Nephron (organoid): ENCODE results near the gene LSM11.
"Not testable (repeated sequence)": the region's sequence is repeated elsewhere in the genome, so short reads cannot be mapped to it uniquely, and the experiment has no call there.

Experiments
- H3K27ac Mint-ChIP-seq, 3 experiments: 2 replicates each; pipeline ENCODE4 v1.8.0; 2020; ENCODE audit warnings: mixed read lengths in 3 of 3, mild to moderate bottlenecking in 2 of 3, moderate library complexity in 1 of 3
- H3K27me3 Mint-ChIP-seq: 2 replicates; pipeline ENCODE4 v1.8.0; 2021; ENCODE audit warnings: low read depth, mild to moderate bottlenecking, moderate library complexity, mixed read lengths
- H3K36me3 Mint-ChIP-seq: 2 replicates; pipeline ENCODE4 v1.8.0; 2020; ENCODE audit warnings: low read depth, mixed read lengths
- H3K4me1 Mint-ChIP-seq: 2 replicates; pipeline ENCODE4 v1.8.0; 2020; ENCODE audit warnings: mixed read lengths
- H3K4me3 Mint-ChIP-seq, 3 experiments: 2 replicates each; pipeline ENCODE4 v1.8.0; 2020; ENCODE audit warnings: mild to moderate bottlenecking in 3 of 3, mixed read lengths in 3 of 3, moderate library complexity in 2 of 3
- H3K9me3 Mint-ChIP-seq: 2 replicates; pipeline ENCODE4 v1.8.0; 2020; ENCODE audit warnings: mixed read lengths
- TF ChIP-seq, protein P1 (sequence below), 3 experiments: fragments of 200-600 bp; sonication (generic); IDR thresholded peaks; one replicate each; pipeline ENCODE4 v1.5.0; 2021; ENCODE audit warnings: antibody characterized with exemption in 3 of 3; ENCODE audit not compliant: unreplicated experiment in 3 of 3

LSM11 gene

DNA sequence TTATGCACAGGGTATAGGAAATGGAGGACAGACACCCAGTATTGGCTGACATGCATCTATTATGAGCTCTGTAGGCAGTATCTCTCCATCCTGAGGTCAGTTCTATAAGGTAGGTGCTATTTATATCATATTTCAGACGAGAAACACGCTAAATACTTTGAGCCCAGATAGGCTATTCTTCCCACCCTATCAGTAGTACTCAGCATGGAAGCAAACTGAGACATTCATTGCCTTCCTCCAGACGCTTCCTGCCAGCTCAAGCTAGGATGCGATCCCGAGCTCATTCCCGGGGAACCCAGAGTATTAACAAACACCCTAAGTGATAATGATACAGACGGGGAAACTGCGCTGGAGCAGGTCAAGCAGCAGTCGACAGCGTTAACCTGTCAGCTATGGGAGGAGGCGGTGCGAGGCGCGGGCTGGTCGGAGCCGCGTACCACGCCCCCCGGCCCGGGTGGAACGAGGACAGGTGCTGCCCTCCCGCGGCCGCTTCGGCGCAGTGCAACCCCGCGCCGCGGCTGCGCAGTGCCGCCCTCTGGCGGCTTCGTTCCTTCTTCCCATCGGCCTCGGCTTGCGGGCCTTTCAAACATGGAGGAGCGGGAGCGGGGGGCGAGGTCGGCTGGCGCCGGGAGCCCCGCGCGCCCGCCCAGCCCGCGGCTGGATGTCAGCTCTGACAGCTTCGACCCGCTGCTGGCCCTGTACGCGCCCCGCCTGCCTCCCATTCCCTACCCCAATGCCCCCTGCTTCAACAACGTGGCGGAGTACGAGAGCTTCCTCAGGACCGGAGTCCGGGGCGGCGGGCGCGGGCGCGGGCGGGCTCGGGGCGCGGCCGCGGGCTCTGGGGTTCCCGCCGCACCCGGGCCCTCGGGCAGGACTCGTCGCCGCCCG, at the start of gene LSM11:
Gene LSM11 (plus strand): TSS at position 550 of the 888 bp plus-strand sequence. CDS start 39 bp downstream, at position 589.
- H3K4me3 Mint-ChIP-seq: peak within 1 kb of the TSS; percentile 93 to 99 (median 99)

DNA sequence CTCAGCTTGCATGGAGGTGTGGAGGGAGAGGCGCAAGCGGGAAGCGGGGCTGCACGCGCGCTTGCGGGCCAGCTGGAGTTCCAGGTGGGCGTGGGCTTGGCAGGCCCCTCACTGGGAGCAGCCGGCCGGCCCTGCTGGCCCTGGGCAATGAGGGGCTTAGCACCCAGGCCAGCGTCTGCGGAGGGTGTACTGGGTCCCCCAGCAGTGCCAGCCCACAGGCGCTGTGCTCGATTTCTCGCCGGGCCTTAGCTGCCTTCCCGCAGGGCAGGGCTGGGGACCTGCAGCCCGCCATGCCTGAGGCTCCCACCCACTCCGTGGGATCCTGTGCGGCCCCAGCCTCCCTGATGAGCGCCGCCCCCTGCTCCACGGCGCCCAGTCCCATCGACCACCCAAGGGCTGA, 49.7 kb upstream of the LSM11 start:
- not testable (repeated sequence) for H3K27me3 Mint-ChIP-seq, H3K4me1 Mint-ChIP-seq, H3K4me3 Mint-ChIP-seq, H3K36me3 Mint-ChIP-seq, H3K27ac Mint-ChIP-seq
- peaks cover 38% of the 10 kb centered on the region for H3K9me3 Mint-ChIP-seq

More for the DNA sequence above, at the start of gene LSM11:
- peaks cover 5% of the 10 kb centered on the region for H3K36me3 Mint-ChIP-seq
- no peaks in the 10 kb centered on the region for H3K27me3 Mint-ChIP-seq
- peaks cover 29% of the 10 kb centered on the region for H3K4me1 Mint-ChIP-seq
- TF ChIP-seq, protein P1, sequence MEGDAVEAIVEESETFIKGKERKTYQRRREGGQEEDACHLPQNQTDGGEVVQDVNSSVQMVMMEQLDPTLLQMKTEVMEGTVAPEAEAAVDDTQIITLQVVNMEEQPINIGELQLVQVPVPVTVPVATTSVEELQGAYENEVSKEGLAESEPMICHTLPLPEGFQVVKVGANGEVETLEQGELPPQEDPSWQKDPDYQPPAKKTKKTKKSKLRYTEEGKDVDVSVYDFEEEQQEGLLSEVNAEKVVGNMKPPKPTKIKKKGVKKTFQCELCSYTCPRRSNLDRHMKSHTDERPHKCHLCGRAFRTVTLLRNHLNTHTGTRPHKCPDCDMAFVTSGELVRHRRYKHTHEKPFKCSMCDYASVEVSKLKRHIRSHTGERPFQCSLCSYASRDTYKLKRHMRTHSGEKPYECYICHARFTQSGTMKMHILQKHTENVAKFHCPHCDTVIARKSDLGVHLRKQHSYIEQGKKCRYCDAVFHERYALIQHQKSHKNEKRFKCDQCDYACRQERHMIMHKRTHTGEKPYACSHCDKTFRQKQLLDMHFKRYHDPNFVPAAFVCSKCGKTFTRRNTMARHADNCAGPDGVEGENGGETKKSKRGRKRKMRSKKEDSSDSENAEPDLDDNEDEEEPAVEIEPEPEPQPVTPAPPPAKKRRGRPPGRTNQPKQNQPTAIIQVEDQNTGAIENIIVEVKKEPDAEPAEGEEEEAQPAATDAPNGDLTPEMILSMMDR (IDR thresholded peaks at IDR 0.05; ENCODE audit: unreplicated experiment in 3 of 3): peak; percentile 100
- H3K9me3 Mint-ChIP-seq: no peaks in the 10 kb centered on the region
- peak within 1 kb of the TSS; percentile 3 to 91 (median 29) for H3K27ac Mint-ChIP-seq

DNA sequence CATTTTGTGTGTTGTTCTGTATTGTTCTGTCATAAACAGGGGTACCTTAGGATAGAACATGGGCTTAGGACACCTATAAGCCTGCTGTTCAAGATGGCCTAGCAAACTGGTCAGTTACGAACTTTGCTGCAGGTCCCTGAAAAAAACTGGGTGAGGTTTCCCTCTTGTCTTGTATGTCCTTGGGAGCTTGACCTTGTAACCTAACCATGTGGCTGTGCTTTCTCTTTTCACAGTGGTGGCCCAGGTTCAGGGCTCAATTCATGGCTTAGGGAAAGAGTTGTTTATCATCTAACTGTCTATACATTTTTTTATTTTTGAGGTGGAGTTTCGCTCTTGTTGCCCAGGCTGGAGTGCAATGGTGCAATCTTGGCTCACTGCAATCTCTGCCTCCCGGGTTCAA, 47.4 kb upstream of the LSM11 start:
- H3K4me3 Mint-ChIP-seq, H3K27me3 Mint-ChIP-seq, H3K27ac Mint-ChIP-seq, H3K4me1 Mint-ChIP-seq, H3K36me3 Mint-ChIP-seq: not testable (repeated sequence)
- H3K9me3 Mint-ChIP-seq: peaks cover 39% of the 10 kb centered on the region

DNA sequence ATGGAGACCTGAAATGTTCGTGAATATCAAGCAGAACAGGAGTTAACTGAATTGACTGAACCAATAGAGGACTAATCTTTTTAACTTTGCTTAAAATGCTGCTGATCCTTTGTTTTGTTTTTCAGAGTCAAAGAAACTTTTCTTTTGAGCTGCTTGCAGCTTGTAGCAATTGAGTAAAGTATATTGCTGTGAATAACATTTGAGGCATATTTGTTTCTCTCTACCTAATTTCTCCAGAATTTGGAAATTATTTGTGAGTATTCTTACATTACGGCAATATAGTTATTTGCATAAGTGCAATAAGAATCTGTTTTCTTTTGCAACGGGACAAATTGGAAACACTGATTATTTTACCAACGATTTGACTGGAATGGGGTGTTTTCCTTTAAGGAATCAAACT, 44.8 kb upstream of the LSM11 start:
- not testable (repeated sequence) for H3K27me3 Mint-ChIP-seq, H3K4me3 Mint-ChIP-seq, H3K27ac Mint-ChIP-seq, H3K36me3 Mint-ChIP-seq, H3K4me1 Mint-ChIP-seq
- peaks cover 24% of the 10 kb centered on the region for H3K9me3 Mint-ChIP-seq

DNA sequence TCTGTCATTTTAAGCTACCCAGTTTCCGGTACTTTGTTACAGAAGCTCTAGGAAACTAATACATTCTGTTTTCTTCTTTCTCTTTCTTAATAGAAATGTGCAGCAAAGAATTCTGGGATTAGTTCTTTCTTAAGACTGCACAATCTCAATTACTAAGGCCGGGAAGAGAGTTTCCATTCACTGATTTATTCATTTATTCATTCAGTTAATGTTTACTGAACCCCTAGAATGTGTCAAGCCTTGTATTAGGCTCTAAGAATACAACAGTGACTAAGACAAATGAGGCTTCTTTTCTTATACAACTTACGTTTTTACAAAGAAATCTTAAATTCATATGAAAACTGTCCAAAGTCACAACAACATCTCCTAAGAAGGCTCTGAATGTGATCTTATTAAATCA, 39.8 kb upstream of the LSM11 start:
- H3K4me1 Mint-ChIP-seq: peaks cover 2% of the 10 kb centered on the region
- no peak overlapping the region for H3K4me3 Mint-ChIP-seq
- no peak overlapping the region for H3K27ac Mint-ChIP-seq
- no peaks in the 10 kb centered on the region for H3K36me3 Mint-ChIP-seq
- TF ChIP-seq, protein P1 (IDR thresholded peaks at IDR 0.05; ENCODE audit: unreplicated experiment in 3 of 3): no peak
- no peaks in the 10 kb centered on the region for H3K27me3 Mint-ChIP-seq
- peaks cover 8% of the 10 kb centered on the region for H3K9me3 Mint-ChIP-seq

DNA sequence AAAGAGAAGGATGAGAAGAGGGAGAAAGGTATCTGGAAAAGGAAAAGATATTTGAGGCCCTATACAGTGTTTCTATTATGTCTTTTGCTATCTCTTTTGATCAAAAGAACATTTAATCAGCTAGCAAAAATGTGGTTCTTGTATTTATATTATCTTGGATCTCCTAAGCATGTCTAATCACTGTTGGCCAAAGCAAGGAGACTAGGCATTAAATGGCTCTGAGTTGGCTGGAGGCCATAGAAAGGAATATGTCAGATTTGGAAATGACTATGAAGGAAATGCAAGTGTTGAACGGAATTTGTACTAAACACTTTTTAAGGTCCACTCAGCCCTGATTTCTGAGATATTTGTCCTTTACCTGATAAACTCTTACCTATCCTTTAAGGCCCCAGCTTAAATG, 34.6 kb upstream of the LSM11 start:
- TF ChIP-seq, protein P1 (IDR thresholded peaks at IDR 0.05; ENCODE audit: unreplicated experiment in 3 of 3): no peak
- Mint-ChIP-seq H3K9me3 (no peaks in the 10 kb centered on the region), H3K27ac (peak overlapping the region in 1 of 3 experiments; percentile 30), H3K4me1 (peaks cover 26% of the 10 kb centered on the region), H3K27me3 (no peaks in the 10 kb centered on the region), H3K4me3 (no peak overlapping the region), H3K36me3 (no peaks in the 10 kb centered on the region)

DNA sequence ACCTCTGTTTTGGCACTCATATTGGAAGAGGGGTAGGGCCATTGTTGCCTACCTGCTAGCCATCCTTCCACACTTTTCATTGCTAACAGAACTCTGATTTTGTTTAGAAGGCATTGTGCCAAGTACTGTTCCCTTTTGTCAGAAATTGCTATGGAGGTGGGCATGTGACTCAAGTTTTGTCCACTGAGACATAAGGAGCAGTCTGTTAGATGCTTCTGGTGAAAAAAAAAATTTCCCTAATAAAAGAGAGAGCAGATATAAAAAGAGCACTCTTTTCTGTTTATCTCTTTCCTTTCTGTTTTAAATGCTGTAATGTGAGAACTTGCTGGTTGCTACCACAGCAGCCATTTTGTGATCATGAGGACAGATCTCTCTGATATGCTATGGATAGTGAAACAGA, 34.2 kb upstream of the LSM11 start:
- H3K27ac Mint-ChIP-seq: peak overlapping the region in 1 of 3 experiments; percentile 30
- TF ChIP-seq, protein P1 (IDR thresholded peaks at IDR 0.05; ENCODE audit: unreplicated experiment in 3 of 3): no peak
- H3K27me3 Mint-ChIP-seq: no peaks in the 10 kb centered on the region
- no peaks in the 10 kb centered on the region for H3K9me3 Mint-ChIP-seq
- H3K4me3 Mint-ChIP-seq: no peak overlapping the region
- H3K36me3 Mint-ChIP-seq: no peaks in the 10 kb centered on the region
- H3K4me1 Mint-ChIP-seq: peaks cover 26% of the 10 kb centered on the region
